CD4-positive, CD25-positive, alpha-beta regulatory T cell (primary cell): ENCODE measurements around the gene MRPL22. TPM values are rescaled to one million over a fixed set of nuclear protein-coding genes. Genes with fewer than 3 reads are reported as not detected.

Experiments
- ATAC-seq, 2 donors: fragments of 150-1000 bp; cut with Tn5 transposase; one replicate each; pipeline ENCODE4 v1.10.0; 2021; ENCODE audit warnings: low read depth in 2 of 2, moderate number of reproducible peaks in 2 of 2, moderate library complexity in 1 of 2
- DNase-seq, 3 donors: peaks; one replicate each; pipeline versions ENCODE4 v3.0.0 to v3.0.0-alpha.2; 2012 to 2022; ENCODE audit warnings: mixed read lengths in 1 of 3
- H3K27ac ChIP-seq: one replicate; pipeline ENCODE4 v1.7.0; 2013; ENCODE audit warnings: mild to moderate bottlenecking, low read length; ENCODE audit not compliant: insufficient read depth, poor library complexity, severe bottlenecking
- H3K27me3 ChIP-seq: one replicate; pipeline ENCODE4 v1.7.0; 2013; ENCODE audit warnings: low read length; ENCODE audit not compliant: control insufficient read depth, insufficient read depth
- H3K36me3 ChIP-seq: one replicate; pipeline ENCODE4 v1.7.0; 2013; ENCODE audit warnings: mild to moderate bottlenecking, low read length, moderate library complexity; ENCODE audit not compliant: control insufficient read depth, insufficient read depth
- H3K4me1 ChIP-seq: 2 replicates; pipeline ENCODE4 v1.7.0; 2013; ENCODE audit warnings: mild to moderate bottlenecking, low read length; ENCODE audit not compliant: insufficient read depth, control insufficient read depth, poor library complexity, severe bottlenecking
- H3K4me3 ChIP-seq: one replicate; pipeline ENCODE4 v1.7.0; 2013; ENCODE audit warnings: low read depth, mild to moderate bottlenecking, low read length, moderate library complexity
- H3K9me3 ChIP-seq, 2 experiments: 1 replicate in 1 of 2; 2 replicates in 1 of 2; pipeline ENCODE4 v1.7.0; 2013; ENCODE audit warnings: low read length in 2 of 2, mild to moderate bottlenecking in 1 of 2, moderate library complexity in 1 of 2; ENCODE audit not compliant: control insufficient read depth in 2 of 2
- H3K27ac Mint-ChIP-seq, 3 donors: one replicate each; pipeline ENCODE4 v1.8.0; 2020 to 2022; ENCODE audit warnings: mild to moderate bottlenecking in 3 of 3, mixed read lengths in 3 of 3, moderate library complexity in 2 of 3
- H3K27me3 Mint-ChIP-seq: one replicate; pipeline ENCODE4 v1.8.0; 2022; ENCODE audit warnings: mild to moderate bottlenecking, mixed read lengths
- H3K36me3 Mint-ChIP-seq: one replicate; pipeline ENCODE4 v1.8.0; 2020; ENCODE audit warnings: mixed read lengths
- H3K4me1 Mint-ChIP-seq, 4 donors: one replicate each; pipeline ENCODE4 v1.8.0; 2020 to 2022; ENCODE audit warnings: mixed read lengths in 4 of 4, mild to moderate bottlenecking in 1 of 4
- H3K4me3 Mint-ChIP-seq, 4 donors: one replicate each; pipeline ENCODE4 v1.8.0; 2020 to 2022; ENCODE audit warnings: mild to moderate bottlenecking in 4 of 4, mixed read lengths in 4 of 4, moderate library complexity in 3 of 4
- H3K9me3 Mint-ChIP-seq, 7 donors: one replicate each; pipeline ENCODE4 v1.8.0; 2020 to 2022; ENCODE audit warnings: mixed read lengths in 7 of 7, mild to moderate bottlenecking in 3 of 7, moderate library complexity in 2 of 7
- polyA plus RNA-seq, 4 donors: library from polyadenylated mRNA; unstranded; fragments of 300-500 nt; fragmentation: Illumina TruSeq; gene quantifications; one replicate each; pipeline ENCODE4 v1.2.3, GENCODE V29; 2021
- total RNA-seq: library from RNA; stranded (reverse); gene quantifications from one replicate; pipeline ENCODE4 v1.2.3, GENCODE V29; 2022

MRPL22 gene
- total and polyA plus RNA-seq, 5 donors from 2014 or later, result 22.8 to 138 (median 108) TPM

DNA sequence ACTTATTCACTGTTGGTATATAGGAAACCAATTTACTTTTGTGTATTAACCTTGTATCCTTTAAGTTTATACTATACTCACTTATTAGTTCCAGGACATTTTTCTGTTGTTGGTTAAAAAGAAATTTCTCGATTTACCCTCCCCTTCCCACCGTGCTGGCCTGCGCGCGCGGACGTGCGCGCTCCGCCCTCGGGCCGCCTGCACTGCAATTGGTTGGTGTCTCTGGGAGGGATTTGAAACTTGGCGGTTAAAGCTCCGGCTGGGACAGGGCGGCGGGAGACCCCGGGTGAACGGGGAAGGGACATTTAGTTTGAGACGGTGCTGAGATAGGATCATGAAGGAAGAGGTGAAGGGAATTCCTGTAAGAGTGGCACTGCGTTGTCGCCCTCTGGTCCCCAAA lies 72.7 kb downstream of the MRPL22 start, which contains the start of gene KIF4B:
TSS of gene KIF4B (plus strand) at position 230 of the 400 bp plus-strand sequence. CDS start at position 335, 105 bp downstream.
- no peak within 1 kb of the TSS for H3K27ac Mint-ChIP-seq
- H3K4me3 Mint-ChIP-seq, result no peak within 1 kb of the TSS

DNA sequence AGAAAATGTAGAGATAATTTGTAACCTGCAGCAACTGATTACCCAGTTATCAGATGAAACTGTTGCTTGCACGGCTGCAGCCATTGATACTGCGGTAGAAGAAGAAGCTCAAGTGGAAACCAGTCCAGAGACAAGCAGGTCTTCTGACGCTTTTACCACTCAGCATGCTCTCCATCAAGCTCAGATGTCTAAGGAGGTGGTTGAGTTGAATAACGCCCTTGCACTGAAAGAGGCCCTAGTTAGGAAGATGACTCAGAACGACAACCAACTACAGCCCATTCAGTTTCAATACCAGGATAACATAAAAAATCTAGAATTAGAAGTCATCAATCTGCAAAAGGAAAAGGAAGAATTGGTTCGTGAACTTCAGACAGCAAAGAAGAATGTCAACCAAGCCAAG lies 74.4 kb downstream of the MRPL22 start:
- Mint-ChIP-seq H3K4me3 (no peak overlapping the region), H3K27ac (no peak overlapping the region), H3K9me3 (peaks cover 0 to 1% (median 0%) of the 10 kb centered on the region in 7 donors), H3K36me3 (no peaks in the 10 kb centered on the region), H3K4me1 (no peaks in the 10 kb centered on the region), H3K27me3 (peaks cover 6% of the 10 kb centered on the region)
- no peak for DNase-seq
- H3K9me3 ChIP-seq, result no peaks in the 10 kb centered on the region
- H3K4me3 ChIP-seq, result no peak overlapping the region
- H3K27ac ChIP-seq, result no peak overlapping the region
- H3K4me1 ChIP-seq, result no peaks in the 10 kb centered on the region
- no peaks in the 10 kb centered on the region for H3K36me3 ChIP-seq
- no peak for ATAC-seq
- no peaks in the 10 kb centered on the region for H3K27me3 ChIP-seq

More for the DNA sequence above, 72.7 kb downstream of the MRPL22 start, which contains the start of gene KIF4B:
- no peak for DNase-seq
- peaks cover 7% of the 10 kb centered on the region for H3K27me3 Mint-ChIP-seq
- no peaks in the 10 kb centered on the region for H3K4me1 ChIP-seq
- no peaks in the 10 kb centered on the region for H3K36me3 Mint-ChIP-seq
- no peaks in the 10 kb centered on the region for H3K4me1 Mint-ChIP-seq
- H3K9me3 ChIP-seq, result no peaks in the 10 kb centered on the region
- no peaks in the 10 kb centered on the region for H3K27me3 ChIP-seq
- H3K36me3 ChIP-seq, result no peaks in the 10 kb centered on the region
- no peak for ATAC-seq
- H3K4me3 ChIP-seq, result no peak within 1 kb of the TSS
- H3K9me3 Mint-ChIP-seq, result peaks cover 0 to 1% (median 0%) of the 10 kb centered on the region in 7 donors
- H3K27ac ChIP-seq, result no peak within 1 kb of the TSS

DNA sequence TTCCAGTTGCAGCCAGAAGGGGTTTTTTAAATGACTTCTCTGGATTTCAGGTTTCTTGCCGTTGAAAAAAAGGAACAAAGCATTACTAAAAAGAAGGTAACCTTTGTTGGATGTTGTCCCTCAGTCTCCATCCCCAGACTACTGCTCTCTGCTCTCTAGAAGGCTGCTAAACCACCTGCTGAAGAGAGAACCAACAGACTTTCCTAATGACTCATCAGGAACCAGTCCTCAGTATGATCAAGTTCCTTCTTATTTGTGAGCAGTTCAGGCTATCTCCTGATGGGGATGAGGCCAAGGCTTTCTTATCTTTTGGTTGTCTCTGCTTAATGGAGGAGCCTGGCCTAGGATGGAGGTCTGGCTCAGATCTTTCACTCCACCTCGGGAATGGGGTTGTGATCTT lies 76.7 kb downstream of the MRPL22 start:
- ATAC-seq (no peak), DNase-seq (no peak)
- Histone ChIP-seq H3K27me3 (peaks cover 2% of the 10 kb centered on the region), H3K36me3 (no peaks in the 10 kb centered on the region), H3K9me3 (no peaks in the 10 kb centered on the region), H3K27ac (no peak overlapping the region), H3K4me3 (no peak overlapping the region), H3K4me1 (no peaks in the 10 kb centered on the region)
- peaks cover 9% of the 10 kb centered on the region for H3K27me3 Mint-ChIP-seq
- H3K4me1 Mint-ChIP-seq, result no peaks in the 10 kb centered on the region
- no peak overlapping the region for H3K27ac Mint-ChIP-seq
- peaks cover 0 to 1% (median 0%) of the 10 kb centered on the region in 7 donors for H3K9me3 Mint-ChIP-seq
- H3K36me3 Mint-ChIP-seq, result no peaks in the 10 kb centered on the region
- no peak overlapping the region for H3K4me3 Mint-ChIP-seq

Other genes starting within 250 kb of the MRPL22 start
- gene LARP1, start 185.7 kb upstream of the MRPL22 start, total RNA-seq, result 122 TPM
- gene LARP1, start 185.7 kb upstream of the MRPL22 start, polyA plus RNA-seq, result 10 to 100 TPM in 2 of 4 donors, 1 to 10 TPM in 2; 8.0 to 10.8 (median 10.0) TPM
- 4.0 TPM for gene FAXDC2, start 90.5 kb upstream of the MRPL22 start, total RNA-seq
- under 1 TPM in 2 of 4 donors, not detected in 2; 0.21 to 0.40 TPM for gene FAXDC2, start 90.5 kb upstream of the MRPL22 start, polyA plus RNA-seq
- 121 TPM for gene CNOT8, start 82.4 kb upstream of the MRPL22 start, total RNA-seq
- 100 to 1,000 TPM; 173 to 199 (median 184) TPM for gene CNOT8, start 82.4 kb upstream of the MRPL22 start, polyA plus RNA-seq
- 8.0 TPM for gene GEMIN5, start 2.9 kb upstream of the MRPL22 start, total RNA-seq
- 10 to 100 TPM in 3 of 4 donors, 1 to 10 TPM in 1; 8.2 to 14.0 (median 11.3) TPM for gene GEMIN5, start 2.9 kb upstream of the MRPL22 start, polyA plus RNA-seq
- not detected for gene KIF4B, start 72.7 kb downstream of the MRPL22 start, total RNA-seq
- not detected for gene KIF4B, start 72.7 kb downstream of the MRPL22 start, polyA plus RNA-seq